PFSK-1 (cell line): Measurements from ENCODE around the gene TOE1.

Source experiments
- FOXP2 ChIP-seq: optimal IDR thresholded peaks from 2 replicates; pipeline ENCODE3; 2011; ENCODE audit warnings: borderline replicate concordance, control low read depth, inconsistent platforms; ENCODE audit not compliant: insufficient read depth; ENCODE audit errors: extremely low read length, extremely low read depth
- POLR2AphosphoS5 ChIP-seq: IDR thresholded peaks from 2 replicates; pipeline ENCODE4 v1.6.1; 2012; ENCODE audit warnings: low read depth, mild to moderate bottlenecking, control low read depth, low read length, moderate library complexity
- REST ChIP-seq, 2 experiments: IDR thresholded peaks; 2 replicates each; pipeline versions ENCODE4 v1.6.1 to v1.8.0; 2011 to 2012; ENCODE audit warnings: low read depth in 2 of 2, low read length in 2 of 2, control low read depth in 1 of 2, inconsistent platforms in 1 of 2, mild to moderate bottlenecking in 1 of 2, moderate library complexity in 1 of 2; ENCODE audit not compliant: insufficient read depth in 1 of 2
- SIN3A ChIP-seq: IDR thresholded peaks from 2 replicates; pipeline ENCODE4 v1.6.1; 2012; ENCODE audit warnings: mild to moderate bottlenecking, low read length, moderate library complexity, borderline replicate concordance; ENCODE audit not compliant: insufficient read depth
- TAF1 ChIP-seq: IDR thresholded peaks from 2 replicates; pipeline ENCODE4 v1.6.1; 2012; ENCODE audit warnings: low read length, control low read depth, borderline replicate concordance; ENCODE audit not compliant: insufficient read depth

TOE1 gene

GRCh38 chr1:45378184-45378583 lies 38.2 kb downstream of the TOE1 start:
- TF ChIP-seq TAF1 (no peak), FOXP2 (no peak), POLR2AphosphoS5 (no peak), REST (IDR thresholded peaks at IDR 0.05; ENCODE audit: insufficient read depth in 1 of 2, low read depth in 2 of 2, low read length in 2 of 2) (no peak), SIN3A (no peak)

- TF ChIP-seq TAF1, result no peak
- no peak for TF ChIP-seq REST (IDR thresholded peaks at IDR 0.05; ENCODE audit: insufficient read depth in 1 of 2, low read depth in 2 of 2, low read length in 2 of 2)
- TF ChIP-seq FOXP2, result no peak
These were observed 39.6 kb downstream of the TOE1 start for GRCh38 chr1:45379524-45379923.

GRCh38 chr1:45380125-45380524 lies 40.2 kb downstream of the TOE1 start:
- no peak for TF ChIP-seq SIN3A
- TF ChIP-seq FOXP2, result no peak
- TF ChIP-seq TAF1, result no peak
- TF ChIP-seq POLR2AphosphoS5, result no peak
- no peak for TF ChIP-seq REST (IDR thresholded peaks at IDR 0.05; ENCODE audit: insufficient read depth in 1 of 2, low read depth in 2 of 2, low read length in 2 of 2)

- TF ChIP-seq FOXP2, result no peak
- TF ChIP-seq SIN3A, result no peak
- TF ChIP-seq TAF1, result no peak
- TF ChIP-seq REST (IDR thresholded peaks at IDR 0.05; ENCODE audit: insufficient read depth in 1 of 2, low read depth in 2 of 2, low read length in 2 of 2), result no peak
- no peak for TF ChIP-seq POLR2AphosphoS5
These were observed 40.8 kb downstream of the TOE1 start for GRCh38 chr1:45380730-45381129.

GRCh38 chr1:45381243-45381642 lies 41.3 kb downstream of the TOE1 start:
- TF ChIP-seq POLR2AphosphoS5 (no peak), SIN3A (no peak), FOXP2 (no peak), REST (IDR thresholded peaks at IDR 0.05; ENCODE audit: insufficient read depth in 1 of 2, low read depth in 2 of 2, low read length in 2 of 2) (no peak), TAF1 (no peak)
